HG03575 (cell line): ENCODE data around the gene EDC4.

Experiments
- ATAC-seq: cut with Tn5 transposase; IDR thresholded peaks from one replicate; pipeline ENCODE4 v1.9.1; 2021; ENCODE audit not compliant: unreplicated experiment, insufficient number of reproducible peaks, low FRiP score; ENCODE audit errors: extremely low read depth

EDC4 gene

DNA sequence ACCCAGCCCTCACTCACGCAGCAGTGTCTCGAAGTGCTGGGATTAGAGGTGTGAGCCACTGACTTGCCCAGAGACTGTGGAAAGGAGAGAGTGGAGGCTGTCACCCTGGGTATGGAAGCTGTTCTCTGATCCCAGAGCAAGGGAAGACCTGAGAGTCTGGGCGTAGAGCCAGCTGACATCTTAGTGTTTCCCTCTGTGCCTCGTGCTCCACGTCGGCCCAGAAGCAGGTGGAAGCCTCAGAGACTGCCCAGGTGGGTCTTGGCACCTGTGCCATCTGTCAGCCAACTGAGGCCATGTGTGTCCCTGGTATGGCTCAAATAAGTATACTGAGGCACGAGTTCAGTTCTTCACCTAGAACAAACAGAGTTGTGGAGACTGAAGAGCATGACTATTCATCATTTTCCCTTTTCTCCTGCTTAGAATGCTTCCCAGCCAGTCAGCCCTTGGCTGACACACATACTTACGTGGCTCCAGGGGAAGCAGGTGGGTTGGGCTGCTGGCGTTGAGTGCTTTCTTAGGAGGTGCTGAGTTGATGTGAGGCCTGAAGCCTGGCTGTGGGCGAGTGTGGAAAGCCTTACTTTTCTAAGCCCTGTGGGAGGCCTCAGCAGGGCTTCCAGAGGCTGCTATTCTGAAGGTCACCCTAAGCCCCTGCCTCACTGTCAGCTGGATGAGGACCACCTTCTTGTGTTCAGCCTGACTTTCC, 50.7 kb downstream of the EDC4 start:
- ATAC-seq, result no peak

DNA sequence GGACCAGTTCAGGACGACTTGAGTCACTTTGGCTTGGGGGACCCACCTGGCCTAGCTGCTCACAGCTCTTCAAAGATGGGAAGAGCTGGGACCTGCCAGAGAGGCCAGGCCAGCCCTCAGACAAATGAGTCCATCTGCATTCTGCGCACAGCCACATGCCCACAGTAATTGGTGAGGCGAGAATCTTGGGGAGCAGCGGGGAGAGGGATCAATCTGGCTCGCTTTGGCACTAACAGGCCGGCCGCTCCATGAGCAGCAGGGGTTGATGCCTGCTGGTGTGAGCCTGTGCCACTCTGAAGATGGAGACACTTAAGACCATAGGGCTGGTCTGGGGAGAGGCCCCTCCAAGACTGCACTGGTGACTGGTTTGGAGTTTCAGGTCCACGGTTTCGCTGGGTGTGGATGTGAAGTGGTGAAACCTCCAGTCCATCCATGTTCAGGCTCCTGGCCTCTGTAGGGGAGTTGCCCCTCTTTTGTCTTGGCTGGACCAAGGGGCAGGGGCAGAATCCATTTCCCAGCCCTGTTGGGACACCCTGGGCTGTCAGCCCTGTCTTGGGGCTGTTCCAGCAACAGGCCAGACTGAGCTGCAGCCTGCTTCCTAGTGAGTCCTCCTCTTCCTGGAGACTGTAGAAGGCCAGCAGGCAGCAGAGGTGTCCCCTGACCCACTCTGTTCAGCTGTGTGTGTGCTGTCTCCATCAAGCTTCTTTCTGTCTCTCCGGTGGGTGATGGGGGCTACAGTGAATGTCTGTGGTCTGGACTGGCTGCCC, 51.5 kb downstream of the EDC4 start:
- no peak for ATAC-seq

GRCh38 chr16:67926181-67926750, 53.4 kb downstream of the EDC4 start:
- ATAC-seq, result no peak

DNA sequence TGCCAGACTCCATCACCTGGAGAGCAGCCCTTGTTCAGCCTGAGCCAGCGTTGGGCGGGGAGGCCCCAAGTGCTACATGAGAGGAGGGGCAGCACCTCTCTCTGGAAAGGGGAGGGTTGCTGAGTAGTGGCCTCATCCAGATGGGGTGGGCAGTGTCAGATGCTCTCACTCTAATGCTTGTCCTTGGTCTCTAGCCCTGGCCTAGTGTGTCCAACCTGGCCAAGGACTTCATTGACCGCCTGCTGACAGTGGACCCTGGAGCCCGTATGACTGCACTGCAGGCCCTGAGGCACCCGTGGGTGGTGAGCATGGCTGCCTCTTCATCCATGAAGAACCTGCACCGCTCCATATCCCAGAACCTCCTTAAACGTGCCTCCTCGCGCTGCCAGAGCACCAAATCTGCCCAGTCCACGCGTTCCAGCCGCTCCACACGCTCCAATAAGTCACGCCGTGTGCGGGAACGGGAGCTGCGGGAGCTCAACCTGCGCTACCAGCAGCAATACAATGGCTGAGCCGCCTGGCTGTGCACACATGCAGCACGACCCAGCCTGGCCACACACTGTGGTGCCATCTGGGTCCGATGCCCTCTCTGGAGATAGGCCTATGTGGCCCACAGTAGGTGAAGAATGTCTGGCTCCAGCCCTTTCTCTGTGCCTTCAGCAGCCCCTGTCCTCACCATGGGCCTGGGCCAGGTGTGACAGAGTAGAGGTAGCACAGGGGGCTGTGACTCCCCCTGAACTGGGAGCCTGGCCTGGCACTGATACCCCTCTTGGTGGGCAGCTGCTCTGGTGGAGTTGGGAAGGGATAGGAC, 54.5 kb downstream of the EDC4 start:
- ATAC-seq, result no peak

- ATAC-seq, result no peak
These were observed 55.3 kb downstream of the EDC4 start for GRCh38 chr16:67928147-67928546.

- no peak for ATAC-seq
These were observed 55.9 kb downstream of the EDC4 start for GRCh38 chr16:67928561-67929364.

DNA sequence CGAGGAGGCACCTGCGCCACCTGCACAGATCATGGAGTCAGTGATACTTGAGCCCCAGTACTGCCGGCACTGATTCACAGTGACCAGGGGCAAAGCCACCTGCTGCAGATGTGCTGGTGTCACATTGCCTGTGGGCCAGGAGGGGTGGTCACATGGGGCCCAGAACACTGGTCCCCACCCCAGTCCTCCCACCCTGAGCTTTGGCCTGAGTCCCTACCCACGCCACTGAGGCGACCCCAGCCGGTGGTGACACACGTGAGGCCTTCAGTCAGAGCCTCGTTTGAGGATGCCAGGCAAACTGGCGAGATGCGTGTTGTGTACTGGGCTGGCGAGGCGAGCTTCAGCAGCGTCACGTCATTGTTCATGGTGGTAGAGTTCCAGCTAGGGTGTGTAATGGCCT, 57.3 kb downstream of the EDC4 start:
- no peak for ATAC-seq

DNA sequence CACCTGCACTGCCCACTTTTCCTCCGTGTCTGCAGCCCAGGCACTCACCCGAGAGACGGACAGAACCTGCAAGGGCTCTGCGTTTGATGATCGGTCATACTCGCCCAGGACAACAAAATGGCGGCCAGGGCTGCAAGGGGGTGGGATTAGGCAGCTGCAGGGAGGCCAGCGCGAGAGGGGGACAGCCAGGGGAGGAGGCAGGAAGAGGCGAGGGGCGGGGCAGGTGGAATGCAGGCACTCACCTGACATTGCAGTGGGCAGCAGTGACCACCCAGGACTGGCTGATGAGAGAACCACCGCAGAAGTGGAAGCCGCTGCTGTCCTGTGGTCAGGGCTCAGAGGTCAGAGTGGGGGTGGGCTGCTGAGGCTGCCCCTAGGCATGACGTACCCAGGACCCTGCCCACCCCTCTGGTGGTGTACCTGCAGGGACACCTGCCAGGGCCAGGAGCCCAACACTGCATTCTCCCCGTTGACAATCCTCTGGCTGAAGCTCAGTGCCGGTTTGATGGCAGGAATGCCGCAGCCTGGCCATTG, 57.9 kb downstream of the EDC4 start:
- no peak for ATAC-seq
